ENCODE results near the gene HOXD12.
A peak's percentile ranks its signal among the peaks of the same experiment; 100 is the strongest.

HOXD12 gene

DNA sequence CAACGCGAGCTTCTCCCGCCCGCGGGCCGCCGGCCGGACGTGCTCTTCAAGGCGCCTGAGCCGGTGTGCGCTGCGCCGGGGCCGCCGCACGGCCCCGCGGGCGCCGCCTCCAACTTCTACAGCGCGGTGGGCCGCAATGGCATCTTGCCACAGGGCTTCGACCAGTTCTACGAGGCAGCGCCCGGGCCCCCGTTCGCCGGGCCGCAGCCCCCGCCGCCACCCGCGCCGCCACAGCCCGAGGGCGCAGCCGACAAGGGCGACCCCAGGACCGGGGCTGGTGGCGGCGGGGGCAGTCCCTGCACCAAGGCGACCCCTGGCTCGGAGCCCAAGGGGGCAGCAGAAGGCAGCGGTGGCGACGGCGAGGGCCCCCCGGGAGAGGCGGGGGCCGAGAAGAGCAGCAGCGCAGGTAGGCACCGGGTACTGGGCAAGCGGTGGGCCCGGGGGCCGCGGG, 8.2 kb downstream of the HOXD12 start:
- no peak for DNase-seq

DNA sequence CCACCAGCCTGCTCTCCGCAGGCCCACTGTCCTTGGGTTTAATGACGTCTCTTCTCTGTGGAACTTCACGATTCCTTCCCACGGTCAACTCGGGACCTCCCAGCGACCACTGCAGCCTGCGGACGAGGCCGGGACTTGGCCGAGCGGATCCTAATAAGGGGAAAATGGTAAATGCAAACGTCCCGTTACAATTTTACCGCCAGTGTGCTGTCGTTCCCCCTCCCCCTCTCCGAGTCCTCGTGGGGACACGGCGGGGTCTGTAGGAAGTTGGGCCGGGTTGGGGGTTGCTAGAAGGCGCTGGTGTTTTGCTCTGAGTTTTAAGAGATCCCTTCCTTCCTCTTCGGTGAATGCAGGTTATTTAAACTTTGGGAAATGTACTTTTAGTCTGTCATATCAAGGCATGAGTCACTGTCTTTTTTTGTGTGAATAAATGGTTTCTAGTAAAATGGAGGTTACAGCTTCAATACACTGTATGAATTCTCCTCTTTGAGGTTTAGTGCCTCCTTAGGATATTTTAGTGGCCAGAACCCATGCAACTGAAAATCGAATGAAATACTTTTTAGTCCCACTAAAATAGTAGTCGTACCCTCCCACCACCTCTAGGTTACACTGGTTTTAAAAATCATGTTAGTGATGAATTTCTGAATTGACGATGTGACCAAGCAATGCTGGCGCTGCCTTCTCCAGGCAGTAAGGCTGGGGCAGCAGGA, 9.8 kb downstream of the HOXD12 start:
- DNase-seq: peak; percentile 49

DNA sequence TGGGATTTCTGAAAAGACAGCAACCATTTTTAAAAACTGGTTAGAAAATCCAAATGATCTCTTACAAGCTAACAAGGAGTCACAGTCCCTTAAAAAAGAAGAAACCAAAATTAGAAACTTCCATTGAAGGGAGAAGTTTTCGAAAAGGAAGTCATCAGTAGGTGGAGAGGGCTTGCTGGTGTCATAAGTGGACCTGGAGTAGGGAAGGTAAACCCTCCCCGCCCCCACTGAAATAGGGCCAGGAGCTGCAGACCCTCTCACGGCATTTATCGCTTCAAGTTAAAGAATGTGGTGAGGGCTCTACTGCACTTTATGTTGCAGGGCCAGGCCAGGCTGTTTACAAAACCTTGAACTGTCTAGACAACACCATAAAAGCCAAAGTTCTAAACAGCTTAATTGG, 10.4 kb downstream of the HOXD12 start:
- peak; percentile 59 for DNase-seq

GRCh38 chr2:176110415-176111308, 11.1 kb downstream of the HOXD12 start:
- peak; percentile 65 for DNase-seq

- peak; percentile 95 for DNase-seq
Measured at GRCh38 chr2:176111309-176111663, 11.7 kb downstream of the HOXD12 start.

DNA sequence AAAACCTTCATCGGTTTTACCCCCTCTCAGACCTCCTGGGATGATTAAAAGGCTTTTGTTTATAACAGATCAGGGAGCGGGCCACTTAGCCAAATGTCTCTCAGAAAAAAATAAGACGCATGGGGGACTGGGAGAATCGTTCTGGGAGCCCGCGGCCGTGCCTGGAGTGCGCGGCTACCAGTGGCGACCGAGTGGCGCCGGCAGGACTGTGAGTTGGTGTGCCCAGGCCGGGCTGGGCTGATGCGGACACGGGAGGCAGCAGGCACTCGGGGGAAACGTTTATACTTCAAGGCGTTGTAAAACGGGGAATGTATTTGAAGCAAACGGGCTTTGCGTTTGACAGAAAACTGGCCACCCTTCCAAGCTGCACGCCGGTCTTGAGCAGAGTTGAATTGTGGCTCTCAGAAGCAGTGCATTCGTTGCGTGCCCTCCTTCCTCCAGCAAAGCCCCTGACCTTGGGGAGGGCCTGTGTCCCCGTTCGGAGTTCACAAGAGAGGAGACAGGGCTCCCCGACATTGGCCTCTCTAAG, 12.3 kb downstream of the HOXD12 start:
- peak; percentile 54 for DNase-seq

DNA sequence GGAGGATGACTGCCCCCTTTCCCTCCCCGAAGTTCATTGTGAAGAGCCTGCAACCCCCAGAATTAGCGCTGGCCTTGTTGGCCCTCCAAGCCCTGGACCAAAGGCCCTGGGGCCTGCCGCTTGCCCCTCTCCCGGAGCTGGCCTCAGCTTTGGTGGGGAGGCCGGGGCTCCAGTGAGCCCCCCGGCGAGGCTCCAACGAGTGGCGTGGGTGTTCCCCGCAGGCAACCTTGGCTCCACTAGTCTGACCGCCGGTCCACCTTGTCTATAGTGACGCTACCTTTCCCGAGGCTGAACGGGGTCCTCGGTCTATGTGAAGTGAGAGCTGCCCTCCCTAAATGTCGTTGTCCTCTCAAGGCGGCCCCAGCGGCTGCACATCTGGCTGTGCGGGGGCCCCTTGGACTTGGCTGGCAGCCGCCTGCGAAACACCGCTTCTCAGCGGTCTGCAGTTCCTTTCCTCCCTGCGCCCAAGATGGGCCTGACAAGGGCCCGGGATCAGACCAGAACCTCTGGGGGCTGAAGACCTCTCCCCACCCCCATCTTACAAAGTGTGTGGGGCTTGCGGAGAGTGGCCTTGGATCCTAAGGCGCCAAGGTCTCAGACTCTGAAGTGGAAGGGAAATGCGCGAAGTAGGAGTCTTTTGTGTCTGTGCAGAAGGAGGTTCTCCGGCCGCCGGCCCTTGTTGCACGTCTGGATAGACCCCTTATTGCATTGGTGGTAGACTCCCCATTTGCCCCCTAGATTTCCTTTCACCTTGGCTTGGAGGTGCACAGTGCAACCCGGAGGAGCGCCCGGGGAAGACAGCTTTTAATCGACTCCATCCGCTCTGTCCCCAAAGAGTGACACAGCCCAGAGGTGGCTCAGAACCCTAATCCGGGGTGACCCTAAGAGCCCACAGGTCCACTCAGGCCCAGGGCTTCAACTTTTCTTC, 13.0 kb downstream of the HOXD12 start:
- no peak for DNase-seq

GRCh38 chr2:176114120-176114929, 14.7 kb downstream of the HOXD12 start:
- peak; percentile 92 for DNase-seq

DNA sequence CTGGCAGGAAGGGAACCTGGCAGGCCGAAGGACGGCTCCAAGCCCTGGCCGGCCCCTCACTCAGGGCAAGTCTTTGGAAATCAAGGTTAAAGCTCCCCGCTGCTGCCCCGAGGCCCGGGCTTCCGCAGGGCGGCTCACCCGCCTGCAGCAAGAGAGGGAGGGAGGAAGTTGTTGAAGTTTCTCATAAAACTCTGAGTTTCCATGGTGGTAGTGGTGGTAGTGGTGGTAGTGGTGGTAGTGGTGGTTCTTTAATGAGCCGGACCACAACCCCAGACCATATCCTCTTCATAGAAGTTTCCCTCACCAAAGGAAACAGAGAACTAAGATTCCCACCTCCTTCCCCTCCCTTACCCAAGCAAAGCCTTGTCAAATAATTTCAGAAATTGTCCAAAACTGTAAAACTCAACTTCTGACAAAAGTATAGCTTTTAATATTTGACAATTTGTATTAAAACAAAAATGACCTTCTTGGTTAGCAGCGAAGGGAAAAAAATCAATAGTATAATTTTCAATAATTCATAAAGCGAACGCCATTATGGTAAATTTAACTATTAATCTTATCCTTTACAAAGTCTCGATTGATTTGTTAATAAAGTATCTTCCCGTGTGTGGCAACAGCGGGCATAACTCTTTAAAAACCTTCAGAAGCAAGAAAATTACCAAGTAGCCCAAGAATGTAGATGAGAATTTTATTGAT, 15.5 kb downstream of the HOXD12 start:
- no peak for DNase-seq

GRCh38 chr2:176115883-176116813, 16.6 kb downstream of the HOXD12 start, which contains the start of gene HOXD10:
HOXD10 (plus strand) TSS chr2:176116778; CDS start chr2:176116834, 56 bp downstream.
- DNase-seq: no peak

- DNase-seq: no peak
Measured at GRCh38 chr2:176117162-176117822, 17.7 kb downstream of the HOXD12 start.

GRCh38 chr2:176117823-176118371, 18.3 kb downstream of the HOXD12 start:
- no peak for DNase-seq

DNA sequence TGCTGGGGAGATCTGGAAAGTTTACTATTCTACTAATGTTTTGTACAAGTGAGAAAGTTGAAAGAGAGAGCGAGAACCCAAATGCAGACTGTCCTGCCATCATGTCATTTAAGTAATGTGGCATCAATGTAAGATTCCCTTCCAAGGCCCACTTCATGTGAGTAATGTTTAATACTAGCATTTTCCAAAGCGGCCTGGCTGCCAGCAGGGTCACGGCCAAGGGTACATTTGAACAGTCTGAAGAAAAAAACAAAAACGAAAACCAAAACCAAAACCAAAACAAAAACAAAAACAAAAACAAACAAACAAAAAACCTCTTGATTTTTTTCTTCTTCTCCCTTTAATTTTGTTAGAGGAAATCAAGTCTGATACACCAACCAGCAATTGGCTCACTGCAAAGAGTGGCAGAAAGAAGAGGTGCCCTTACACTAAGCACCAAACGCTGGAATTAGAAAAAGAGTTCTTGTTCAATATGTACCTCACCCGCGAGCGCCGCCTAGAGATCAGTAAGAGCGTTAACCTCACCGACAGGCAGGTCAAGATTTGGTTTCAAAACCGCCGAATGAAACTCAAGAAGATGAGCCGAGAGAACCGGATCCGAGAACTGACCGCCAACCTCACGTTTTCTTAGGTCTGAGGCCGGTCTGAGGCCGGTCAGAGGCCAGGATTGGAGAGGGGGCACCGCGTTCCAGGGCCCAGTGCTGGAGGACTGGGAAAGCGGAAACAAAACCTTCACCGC, 19.2 kb downstream of the HOXD12 start:
- DNase-seq: no peak

- no peak for DNase-seq
Measured at GRCh38 chr2:176120364-176121189, 21.0 kb downstream of the HOXD12 start.

GRCh38 chr2:176121190-176122051, 21.8 kb downstream of the HOXD12 start:
- no peak for DNase-seq

GRCh38 chr2:176122052-176122682, 22.6 kb downstream of the HOXD12 start:
- DNase-seq: no peak

Measured in NCI-H526 treated with DMSO at 0.1 percent for 48 hours (cell line).